Muscle of leg (tissue), 11 donors: ENCODE results near the gene FMO2. TPM values are rescaled to one million over a fixed set of nuclear protein-coding genes. Genes with fewer than 3 reads are reported as not detected.
"Not testable (repeated sequence)": the region's sequence is repeated elsewhere in the genome, so short reads cannot be mapped to it uniquely, and the experiment has no call there.

ENCODE experiments used
- DNase-seq: peaks from one replicate; pipeline ENCODE4 v3.0.0; 2013
- H3K27ac ChIP-seq: one replicate; pipeline ENCODE4 v1.5.1; 2013; ENCODE audit warnings: mild to moderate bottlenecking, low read length, control low read depth
- H3K27me3 ChIP-seq: one replicate; pipeline ENCODE4 v1.6.1; 2013; ENCODE audit warnings: low read length; ENCODE audit not compliant: control insufficient read depth, insufficient read depth
- H3K36me3 ChIP-seq: one replicate; pipeline ENCODE4 v1.6.1; 2013; ENCODE audit warnings: low read length; ENCODE audit not compliant: control insufficient read depth, insufficient read depth
- H3K4me1 ChIP-seq: one replicate; pipeline ENCODE4 v1.6.1; 2013; ENCODE audit warnings: low read length; ENCODE audit not compliant: control insufficient read depth, insufficient read depth
- H3K4me3 ChIP-seq: one replicate; pipeline ENCODE4 v1.5.1; 2013; ENCODE audit warnings: low read length, control low read depth
- H3K9me3 ChIP-seq: replicated peaks from 2 replicates; pipeline ENCODE4 v1.6.1; 2013; ENCODE audit warnings: low read depth, low read length; ENCODE audit not compliant: control insufficient read depth
- WGBS: methylation state at CpG from one replicate; pipeline ENCODE4 v1.1.5; 2013; ENCODE audit warnings: missing lambda C conversion rate; ENCODE audit not compliant: insufficient coverage; 5-methylcytosine and 5-hydroxymethylcytosine counted together
- polyA plus RNA-seq, 8 donors: library from polyadenylated mRNA; unstranded; fragments of 120-200 nt; gene quantifications; one replicate each; pipeline versions ENCODE4 v1.2.1 to v1.2.3, GENCODE V29; 2013; ENCODE audit warnings: inconsistent platforms in 1 of 8, low replicate concordance in 1 of 8; ENCODE audit not compliant: insufficient read length in 8 of 8, insufficient read depth in 1 of 8
- total RNA-seq: library from RNA; stranded (reverse); fragments of 120-200 nt; gene quantifications from one replicate; pipeline ENCODE4 v1.2.4, GENCODE V29; 2013

The FMO2 gene
- total and polyA plus RNA-seq, 9 donors: 0.23 to 1.3 (median 0.60) TPM

DNA sequence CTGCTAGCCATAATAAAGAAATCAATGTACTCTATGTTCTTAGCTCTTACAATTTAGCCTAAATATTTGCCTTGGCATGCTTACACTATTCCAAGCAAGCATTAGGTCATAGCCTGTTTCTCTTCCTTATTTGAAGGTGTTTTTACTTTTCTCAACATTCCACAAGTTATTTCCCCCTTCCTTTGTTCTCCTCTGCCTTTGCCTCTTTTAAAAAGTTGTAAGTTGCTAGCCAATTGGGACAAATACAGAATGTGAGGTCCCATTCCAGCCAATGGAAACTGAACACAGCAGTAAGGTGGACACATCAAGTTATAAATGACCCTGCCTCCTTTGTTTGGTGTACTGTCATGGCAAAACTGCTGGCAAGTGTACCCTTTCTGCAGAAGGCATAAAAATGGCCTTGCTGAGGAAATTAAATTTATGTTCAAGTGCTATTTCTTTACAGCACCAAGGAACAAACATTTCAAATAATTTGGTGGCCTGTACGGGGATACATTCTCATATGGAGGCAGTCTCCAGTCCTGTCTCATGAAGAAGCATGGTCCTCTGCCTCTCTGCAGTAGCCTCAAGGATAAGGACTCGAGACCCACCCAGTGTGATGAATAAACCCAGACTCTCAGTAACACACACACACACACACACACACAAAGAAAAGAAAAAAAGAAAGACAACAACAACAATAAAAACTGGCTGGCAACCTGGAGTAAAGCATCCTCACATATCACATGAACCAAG lies 34.4 kb downstream of the FMO2 start:
- no peaks in the 10 kb centered on the region for H3K36me3 ChIP-seq
- H3K27me3 ChIP-seq: no peaks in the 10 kb centered on the region
- no CpG with 5 or more reads among the region's 2 CpGs for WGBS

GRCh38 chr1:171220081-171220420 lies 35.0 kb downstream of the FMO2 start:
- no peak for DNase-seq
- H3K27ac ChIP-seq: peak overlapping the region; percentile 78
- WGBS: no CpG with 5 or more reads among the region's 2 CpGs
- H3K9me3 ChIP-seq: no peaks in the 10 kb centered on the region
- H3K36me3 ChIP-seq: no peaks in the 10 kb centered on the region
- H3K4me1 ChIP-seq: peaks cover 14% of the 10 kb centered on the region
- H3K27me3 ChIP-seq: no peaks in the 10 kb centered on the region
- no peak overlapping the region for H3K4me3 ChIP-seq

More for the DNA sequence above, 34.4 kb downstream of the FMO2 start:
- no peak overlapping the region for H3K4me3 ChIP-seq
- peak overlapping the region; percentile 78 for H3K27ac ChIP-seq
- DNase-seq: no peak
- no peaks in the 10 kb centered on the region for H3K9me3 ChIP-seq
- peaks cover 14% of the 10 kb centered on the region for H3K4me1 ChIP-seq

DNA sequence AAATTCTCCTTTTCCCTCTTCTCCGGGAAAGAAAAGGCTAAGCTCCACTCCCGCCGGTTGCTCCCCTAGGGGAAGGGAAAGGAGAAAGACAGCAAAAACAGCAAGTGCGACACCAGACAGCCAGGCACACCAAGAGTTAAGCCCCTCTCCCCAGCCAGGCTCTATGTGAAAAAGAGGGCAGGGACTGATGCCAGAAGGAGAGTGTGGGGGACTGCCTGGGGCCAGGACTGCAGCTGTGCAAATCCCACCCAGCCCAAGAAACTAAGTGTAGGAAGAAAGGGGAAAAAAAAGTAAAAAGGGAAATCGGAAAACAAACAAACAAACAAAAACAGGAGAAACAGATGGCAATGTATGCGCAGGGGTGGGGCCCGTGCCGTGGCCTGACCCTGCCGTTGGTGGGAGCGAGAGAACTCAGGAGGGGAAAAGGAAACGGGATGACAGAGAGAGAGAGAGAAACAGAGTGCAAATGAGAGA lies 35.5 kb downstream of the FMO2 start:
- no peaks in the 10 kb centered on the region for H3K9me3 ChIP-seq
- peak overlapping the region; percentile 78 for H3K27ac ChIP-seq
- H3K27me3 ChIP-seq: no peaks in the 10 kb centered on the region
- H3K4me3 ChIP-seq: no peak overlapping the region
- peak; percentile 94 for DNase-seq
- WGBS: 0% methylated on average over 5 of the region's 11 CpGs
- peaks cover 14% of the 10 kb centered on the region for H3K4me1 ChIP-seq
- H3K36me3 ChIP-seq: no peaks in the 10 kb centered on the region

DNA sequence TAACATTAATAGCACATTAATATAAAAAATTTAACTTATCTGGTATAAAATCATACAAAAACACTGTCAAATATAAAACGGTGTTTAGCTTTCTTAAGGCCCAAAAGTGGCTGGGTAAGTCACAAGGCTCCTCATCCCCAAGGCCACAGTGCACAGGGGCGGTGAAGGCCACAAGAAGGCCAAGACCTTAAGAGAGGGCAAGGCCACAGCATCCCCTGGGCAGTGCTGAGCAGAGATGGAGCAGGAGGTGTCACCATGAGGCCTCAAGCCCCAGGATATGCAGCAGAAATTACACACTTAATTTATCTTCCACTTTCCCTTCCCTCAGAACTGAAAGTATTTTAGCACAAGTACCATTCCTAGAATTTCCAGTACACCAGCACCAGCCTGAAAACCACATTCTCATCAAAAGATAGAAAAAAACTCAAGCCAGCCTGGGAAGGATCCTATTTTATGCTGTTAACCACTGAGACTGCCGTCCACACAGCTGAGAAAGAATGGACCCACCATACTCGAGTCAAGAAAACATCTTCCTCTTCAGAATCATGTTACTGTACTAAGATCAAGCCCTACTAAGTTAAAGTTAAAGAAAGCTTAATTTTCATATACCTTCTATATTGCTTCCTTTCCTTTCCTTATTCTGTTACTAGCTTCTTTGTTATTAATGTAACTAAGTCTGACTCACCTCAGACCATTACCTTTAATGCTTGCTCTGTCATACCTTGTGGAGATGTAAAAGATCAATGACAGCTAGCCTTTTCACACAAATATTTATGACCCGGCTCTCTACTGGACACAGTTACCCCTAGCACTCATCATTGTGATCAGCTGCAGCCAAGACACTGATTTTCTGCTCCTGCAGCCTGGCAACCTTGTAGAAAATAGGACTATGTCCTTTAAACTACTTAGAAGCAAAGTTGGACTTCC lies 36.8 kb downstream of the FMO2 start:
- peak overlapping the region; percentile 50 for H3K27ac ChIP-seq
- H3K36me3 ChIP-seq: no peaks in the 10 kb centered on the region
- no peak overlapping the region for H3K4me3 ChIP-seq
- H3K9me3 ChIP-seq: no peaks in the 10 kb centered on the region
- no peak for DNase-seq
- 29% methylated on average over 1 of the region's 5 CpGs for WGBS
- H3K4me1 ChIP-seq: peaks cover 14% of the 10 kb centered on the region
- no peaks in the 10 kb centered on the region for H3K27me3 ChIP-seq

DNA sequence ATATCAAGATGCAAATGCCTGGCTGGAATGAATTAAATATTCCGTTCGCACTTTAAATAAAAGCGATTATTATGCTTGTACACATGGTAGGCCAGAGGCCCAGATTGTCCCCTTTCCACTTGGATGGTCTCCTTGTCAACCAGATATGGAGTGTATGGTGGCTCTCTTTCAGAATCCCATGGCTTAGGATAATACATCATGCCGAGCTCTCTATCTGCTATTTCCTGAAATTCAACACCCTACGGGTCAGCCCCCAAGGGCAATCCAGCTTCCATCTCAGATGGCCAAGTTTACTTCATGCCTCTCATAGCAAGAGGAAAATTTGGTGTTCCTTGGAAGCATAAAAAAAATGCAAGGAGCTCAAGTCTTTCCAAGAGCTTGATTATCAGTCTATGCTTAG lies 37.8 kb downstream of the FMO2 start:
- Histone ChIP-seq H3K9me3 (no peaks in the 10 kb centered on the region), H3K27ac (peak overlapping the region; percentile 25), H3K36me3 (no peaks in the 10 kb centered on the region), H3K27me3 (no peaks in the 10 kb centered on the region), H3K4me3 (no peak overlapping the region), H3K4me1 (peaks cover 14% of the 10 kb centered on the region)
- WGBS: no CpG with 5 or more reads among the region's 5 CpGs
- peak; percentile 70 for DNase-seq

- 89% methylated on average over 3 of the region's 4 CpGs for WGBS
Measured at GRCh38 chr1:171224257-171224656, 39.2 kb downstream of the FMO2 start.

DNA sequence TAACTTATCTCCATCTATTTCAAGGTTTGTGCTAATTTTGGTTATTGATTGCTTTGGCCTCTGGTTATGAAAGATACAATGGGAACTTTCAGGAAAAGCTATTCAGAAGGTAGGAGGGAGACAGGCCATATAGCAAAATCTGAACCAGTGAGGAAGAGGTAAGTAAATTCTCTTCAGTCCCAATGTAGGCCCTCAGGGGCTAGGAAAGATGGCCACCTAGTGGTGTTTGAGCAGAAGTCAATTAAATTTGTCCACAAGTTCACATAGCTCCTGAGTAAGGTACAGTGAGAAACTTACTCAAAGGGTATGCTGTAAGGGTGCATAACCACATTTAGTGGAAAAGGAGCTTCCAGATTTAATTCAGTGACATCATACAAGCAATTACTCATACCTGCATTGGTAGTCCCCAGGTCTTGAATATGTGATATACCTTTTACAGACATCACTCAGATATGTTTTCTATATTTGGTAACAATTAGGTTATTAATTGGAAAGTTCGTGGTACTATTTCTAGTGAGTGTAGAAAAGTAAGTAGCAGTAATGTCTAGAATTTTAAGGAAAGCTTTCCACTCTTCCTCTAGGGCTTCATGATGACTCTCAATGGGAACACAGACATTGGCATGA lies 41.8 kb downstream of the FMO2 start:
- peak; percentile 89 for DNase-seq
- no peaks in the 10 kb centered on the region for H3K9me3 ChIP-seq
- no peaks in the 10 kb centered on the region for H3K36me3 ChIP-seq
- H3K27me3 ChIP-seq: no peaks in the 10 kb centered on the region
- no peak overlapping the region for H3K27ac ChIP-seq
- H3K4me1 ChIP-seq: peaks cover 7% of the 10 kb centered on the region
- H3K4me3 ChIP-seq: no peak overlapping the region
- no CpG with 5 or more reads among the region's 1 CpG for WGBS

More at GRCh38 chr1:171224257-171224656, 39.2 kb downstream of the FMO2 start:
- H3K27me3 ChIP-seq, H3K4me3 ChIP-seq, H3K36me3 ChIP-seq, H3K27ac ChIP-seq, DNase-seq, H3K9me3 ChIP-seq: not testable (repeated sequence)
- peaks cover 14% of the 10 kb centered on the region for H3K4me1 ChIP-seq

DNA sequence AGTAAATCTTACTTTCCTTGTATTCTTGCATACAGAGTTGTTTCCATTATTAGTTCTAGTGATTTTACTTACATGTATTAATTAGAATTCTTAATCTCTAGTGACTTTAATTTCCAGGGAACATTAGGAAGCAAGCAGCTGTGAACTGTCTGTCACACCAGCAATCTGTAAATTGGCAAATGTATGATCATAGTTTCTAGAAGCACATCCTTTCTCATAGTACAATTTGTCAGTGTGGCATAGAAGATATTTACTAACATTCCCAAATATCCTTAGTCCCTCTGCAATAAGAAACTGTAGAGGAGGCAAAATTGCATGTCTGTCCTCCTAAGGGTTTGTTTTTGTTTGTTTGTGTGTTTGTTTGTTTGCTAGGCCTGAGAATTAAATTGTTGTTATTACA lies 46.2 kb downstream of the FMO2 start:
- Histone ChIP-seq H3K27me3 (no peaks in the 10 kb centered on the region), H3K27ac (no peak overlapping the region), H3K4me3 (no peak overlapping the region), H3K36me3 (no peaks in the 10 kb centered on the region), H3K4me1 (no peaks in the 10 kb centered on the region), H3K9me3 (peaks cover 2% of the 10 kb centered on the region)
- DNase-seq: no peak

- Histone ChIP-seq H3K4me1 (no peaks in the 10 kb centered on the region), H3K36me3 (no peaks in the 10 kb centered on the region), H3K27ac (no peak overlapping the region), H3K4me3 (no peak overlapping the region), H3K9me3 (peaks cover 4% of the 10 kb centered on the region), H3K27me3 (no peaks in the 10 kb centered on the region)
- WGBS: no CpG with 5 or more reads among the region's 1 CpG
- no peak for DNase-seq
Measured at GRCh38 chr1:171233183-171233582, 48.1 kb downstream of the FMO2 start.

DNA sequence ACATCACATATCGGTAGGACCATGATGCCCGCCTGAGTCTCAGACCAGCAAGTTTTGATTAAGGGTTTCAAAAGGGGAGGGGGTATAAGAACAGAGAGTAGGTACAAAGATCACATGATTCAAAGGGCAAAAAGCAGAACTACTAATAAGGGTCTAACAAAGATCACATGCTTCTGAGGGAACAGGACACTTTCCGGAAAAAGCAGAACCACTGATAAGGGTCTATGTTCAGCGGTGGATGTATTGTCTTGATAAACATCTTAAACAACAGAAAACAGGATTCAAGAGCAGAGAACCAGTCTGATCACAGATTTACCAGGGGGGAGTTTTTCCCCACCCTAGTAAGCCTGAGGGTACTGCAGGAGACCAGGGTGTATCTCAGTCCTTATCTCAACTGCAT lies 51.1 kb downstream of the FMO2 start:
- H3K4me3 ChIP-seq, H3K27ac ChIP-seq, DNase-seq, H3K4me1 ChIP-seq, H3K36me3 ChIP-seq, H3K27me3 ChIP-seq, H3K9me3 ChIP-seq: not testable (repeated sequence)
- 94% methylated on average over 2 of the region's 4 CpGs for WGBS
